ACC112 (cell line): Measurements from ENCODE around the gene TTLL6.

Experiments
- H2AFZ ChIP-seq: fragments of 200-600 bp; sonication (generic); one replicate; pipeline ENCODE4 v1.6.0; 2017; ENCODE audit warnings: antibody characterized with exemption, low read length; ENCODE audit not compliant: unreplicated experiment
- H3K27ac ChIP-seq: fragments of 200-600 bp; sonication (generic); 2 replicates; pipeline ENCODE4 v1.5.1; 2014; ENCODE audit warnings: low read depth, mild to moderate bottlenecking, antibody characterized with exemption, low read length, moderate library complexity
- H3K27me3 ChIP-seq: fragments of 200-600 bp; sonication (generic); 2 replicates; pipeline ENCODE4 v1.6.1; 2014; ENCODE audit warnings: mild to moderate bottlenecking, antibody characterized with exemption, low read length, moderate library complexity, mixed read lengths; ENCODE audit not compliant: insufficient read depth
- H3K36me3 ChIP-seq: fragments of 200-600 bp; sonication (generic); 2 replicates; pipeline ENCODE4 v1.6.1; 2016; ENCODE audit warnings: mild to moderate bottlenecking, antibody characterized with exemption, low read length, moderate library complexity, mixed read lengths; ENCODE audit not compliant: insufficient read depth
- H3K4me1 ChIP-seq: fragments of 200-600 bp; sonication (generic); one replicate; pipeline ENCODE4 v1.6.1; 2016; ENCODE audit warnings: low read length, mixed read lengths; ENCODE audit not compliant: insufficient read depth, unreplicated experiment, control insufficient read depth
- H3K4me3 ChIP-seq: fragments of 200-600 bp; sonication (generic); 2 replicates; pipeline ENCODE4 v1.5.1; 2014; ENCODE audit warnings: mild to moderate bottlenecking, low read depth, low read length
- H3K79me2 ChIP-seq: fragments of 200-600 bp; sonication (generic); one replicate; pipeline ENCODE4 v1.6.0; 2016; ENCODE audit warnings: low read length; ENCODE audit not compliant: control insufficient read depth, unreplicated experiment, insufficient read depth

Gene TTLL6

GRCh38 chr17:48791128-48792032 is 25.6 kb downstream of the TTLL6 start:
- Histone ChIP-seq H2AFZ (peak overlapping the region; percentile 30), H3K4me1 (peaks cover 26% of the 10 kb centered on the region), H3K4me3 (peak overlapping the region; percentile 18; the same call in 1 of the 2 replicates)

GRCh38 chr17:48790607-48791127 is 26.4 kb downstream of the TTLL6 start:
- H3K27me3 ChIP-seq, result peaks cover 38% of the 10 kb centered on the region
- H3K36me3 ChIP-seq, result no peaks in the 10 kb centered on the region
- H3K4me3 ChIP-seq, result no peak overlapping the region
- peaks cover 20% of the 10 kb centered on the region for H3K4me1 ChIP-seq
- H3K27ac ChIP-seq, result no peak overlapping the region
- H3K79me2 ChIP-seq, result no peaks in the 10 kb centered on the region
- no peak overlapping the region for H2AFZ ChIP-seq

More at GRCh38 chr17:48791128-48792032, 25.6 kb downstream of the TTLL6 start:
- H3K79me2 ChIP-seq, result no peaks in the 10 kb centered on the region
- H3K27me3 ChIP-seq, result peaks cover 30% of the 10 kb centered on the region
- H3K36me3 ChIP-seq, result no peaks in the 10 kb centered on the region
- no peak overlapping the region for H3K27ac ChIP-seq

- H3K27me3 ChIP-seq, result peaks cover 50% of the 10 kb centered on the region
- no peak overlapping the region for H2AFZ ChIP-seq
Measured at GRCh38 chr17:48787828-48788227, 29.2 kb downstream of the TTLL6 start.

GRCh38 chr17:48779421-48779820 is 37.6 kb downstream of the TTLL6 start:
- Histone ChIP-seq H2AFZ (no peak overlapping the region), H3K36me3 (no peaks in the 10 kb centered on the region), H3K79me2 (no peaks in the 10 kb centered on the region), H3K4me1 (no peaks in the 10 kb centered on the region), H3K27ac (no peak overlapping the region), H3K27me3 (peaks cover 25% of the 10 kb centered on the region), H3K4me3 (no peak overlapping the region)

More at GRCh38 chr17:48787828-48788227, 29.2 kb downstream of the TTLL6 start:
- H3K4me3 ChIP-seq, result no peak overlapping the region
- H3K79me2 ChIP-seq, result no peaks in the 10 kb centered on the region
- no peak overlapping the region for H3K27ac ChIP-seq
- H3K4me1 ChIP-seq, result peaks cover 14% of the 10 kb centered on the region
- H3K36me3 ChIP-seq, result no peaks in the 10 kb centered on the region

GRCh38 chr17:48776602-48777001 is 40.4 kb downstream of the TTLL6 start:
- H3K27me3 ChIP-seq, result peaks cover 29% of the 10 kb centered on the region
- H3K4me3 ChIP-seq, result no peak overlapping the region
- H3K36me3 ChIP-seq, result no peaks in the 10 kb centered on the region
- H3K27ac ChIP-seq, result no peak overlapping the region
- H2AFZ ChIP-seq, result no peak overlapping the region
- no peaks in the 10 kb centered on the region for H3K79me2 ChIP-seq
- H3K4me1 ChIP-seq, result no peaks in the 10 kb centered on the region

- H3K4me3 ChIP-seq, result no peak overlapping the region
- H3K36me3 ChIP-seq, result no peaks in the 10 kb centered on the region
- no peaks in the 10 kb centered on the region for H3K79me2 ChIP-seq
- no peak overlapping the region for H2AFZ ChIP-seq
- H3K27ac ChIP-seq, result no peak overlapping the region
- peaks cover 33% of the 10 kb centered on the region for H3K27me3 ChIP-seq
- no peaks in the 10 kb centered on the region for H3K4me1 ChIP-seq
Measured at GRCh38 chr17:48773245-48773644, 43.8 kb downstream of the TTLL6 start.

- no peak overlapping the region for H2AFZ ChIP-seq
- no peak overlapping the region for H3K27ac ChIP-seq
- H3K27me3 ChIP-seq, result peaks cover 41% of the 10 kb centered on the region
- no peaks in the 10 kb centered on the region for H3K4me1 ChIP-seq
- no peaks in the 10 kb centered on the region for H3K79me2 ChIP-seq
- H3K36me3 ChIP-seq, result no peaks in the 10 kb centered on the region
- no peak overlapping the region for H3K4me3 ChIP-seq
Measured at GRCh38 chr17:48770954-48771353, 46.1 kb downstream of the TTLL6 start.

GRCh38 chr17:48769009-48769675 is 47.9 kb downstream of the TTLL6 start:
- peaks cover 55% of the 10 kb centered on the region for H3K27me3 ChIP-seq
- no peaks in the 10 kb centered on the region for H3K36me3 ChIP-seq
- H3K79me2 ChIP-seq, result no peaks in the 10 kb centered on the region
- H3K27ac ChIP-seq, result no peak overlapping the region
- H3K4me3 ChIP-seq, result no peak overlapping the region
- H3K4me1 ChIP-seq, result no peaks in the 10 kb centered on the region
- no peak overlapping the region for H2AFZ ChIP-seq

GRCh38 chr17:48767263-48767774 is 49.7 kb downstream of the TTLL6 start:
- H3K27ac ChIP-seq, result no peak overlapping the region
- no peak overlapping the region for H2AFZ ChIP-seq
- H3K4me1 ChIP-seq, result no peaks in the 10 kb centered on the region
- H3K79me2 ChIP-seq, result no peaks in the 10 kb centered on the region
- no peaks in the 10 kb centered on the region for H3K36me3 ChIP-seq
- no peak overlapping the region for H3K4me3 ChIP-seq
- peaks cover 71% of the 10 kb centered on the region for H3K27me3 ChIP-seq

GRCh38 chr17:48761114-48761513 is 55.9 kb downstream of the TTLL6 start:
- H3K4me1 ChIP-seq, result no peaks in the 10 kb centered on the region
- no peak overlapping the region for H3K27ac ChIP-seq
- H2AFZ ChIP-seq, result no peak overlapping the region
- H3K4me3 ChIP-seq, result no peak overlapping the region
- H3K27me3 ChIP-seq, result peaks cover 87% of the 10 kb centered on the region
- H3K36me3 ChIP-seq, result no peaks in the 10 kb centered on the region
- no peaks in the 10 kb centered on the region for H3K79me2 ChIP-seq
